HFF-Myc (cell line): Measurements from ENCODE around the gene SF3B3.

Experiments used
- DNase-seq: peaks from one replicate; pipeline ENCODE4 v3.0.0-alpha.2; 2011; ENCODE audit warnings: low read depth; ENCODE audit errors: extremely low read depth
- H3K4me3 ChIP-seq: replicated peaks from 2 replicates; pipeline ENCODE4 v1.5.1; 2011; ENCODE audit warnings: low read depth, mild to moderate bottlenecking, control low read depth, low read length
- TF ChIP-seq, protein P1 (sequence below): IDR thresholded peaks from 2 replicates; pipeline ENCODE4 v1.5.1; 2012; ENCODE audit warnings: mild to moderate bottlenecking, low read depth, low read length, control low read depth; ENCODE audit errors: missing control alignments

Gene SF3B3

DNA sequence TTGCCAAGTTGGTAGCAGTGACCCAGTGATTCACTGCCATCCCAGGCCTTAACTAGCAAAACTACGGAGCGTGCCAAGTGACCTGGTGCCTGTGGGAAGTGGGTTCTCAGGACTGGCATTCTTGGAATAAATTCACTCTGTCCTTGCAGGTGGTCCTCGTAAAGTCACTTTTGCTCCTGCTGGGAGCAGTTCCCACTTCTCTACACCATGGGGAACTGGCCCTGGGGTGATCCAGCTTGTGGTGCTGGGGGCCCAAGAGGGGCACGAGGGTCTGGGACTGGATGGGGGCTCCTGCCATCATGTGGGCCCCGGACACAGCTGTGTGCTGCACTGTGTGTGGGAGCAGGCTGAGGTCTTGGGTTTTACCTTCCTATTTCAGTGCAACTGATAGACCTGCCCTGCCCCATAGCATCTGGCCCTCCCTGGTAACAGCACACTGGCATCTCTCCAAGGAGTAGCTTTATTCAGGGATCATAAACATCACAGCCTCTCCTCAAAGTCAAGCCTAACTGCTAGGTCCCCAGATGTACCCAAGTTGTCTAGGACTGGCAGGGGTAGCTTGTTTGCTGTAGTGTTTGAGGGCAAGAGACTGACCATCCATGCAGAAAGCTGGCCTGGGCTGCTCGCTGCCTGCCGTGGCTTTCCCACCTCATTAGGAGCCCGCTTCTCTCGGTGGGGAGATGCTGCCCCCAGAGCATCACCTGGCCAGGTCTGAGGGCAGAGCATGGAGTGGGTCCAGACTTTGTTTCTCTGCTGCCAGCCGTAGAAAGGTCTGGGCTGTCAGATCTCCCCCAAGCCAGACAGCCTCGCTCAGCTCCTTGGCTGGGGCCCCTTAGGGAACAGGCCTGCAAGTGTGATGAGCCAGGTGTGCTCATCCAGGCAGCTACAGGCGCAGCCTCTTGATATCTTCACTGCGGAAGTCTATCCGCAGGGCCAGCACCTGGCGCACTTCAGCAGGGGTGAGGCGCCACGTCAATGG is 43.2 kb upstream of the SF3B3 start:
- DNase-seq, result no peak
- H3K4me3 ChIP-seq, result no peak overlapping the region
- TF ChIP-seq, protein P1, sequence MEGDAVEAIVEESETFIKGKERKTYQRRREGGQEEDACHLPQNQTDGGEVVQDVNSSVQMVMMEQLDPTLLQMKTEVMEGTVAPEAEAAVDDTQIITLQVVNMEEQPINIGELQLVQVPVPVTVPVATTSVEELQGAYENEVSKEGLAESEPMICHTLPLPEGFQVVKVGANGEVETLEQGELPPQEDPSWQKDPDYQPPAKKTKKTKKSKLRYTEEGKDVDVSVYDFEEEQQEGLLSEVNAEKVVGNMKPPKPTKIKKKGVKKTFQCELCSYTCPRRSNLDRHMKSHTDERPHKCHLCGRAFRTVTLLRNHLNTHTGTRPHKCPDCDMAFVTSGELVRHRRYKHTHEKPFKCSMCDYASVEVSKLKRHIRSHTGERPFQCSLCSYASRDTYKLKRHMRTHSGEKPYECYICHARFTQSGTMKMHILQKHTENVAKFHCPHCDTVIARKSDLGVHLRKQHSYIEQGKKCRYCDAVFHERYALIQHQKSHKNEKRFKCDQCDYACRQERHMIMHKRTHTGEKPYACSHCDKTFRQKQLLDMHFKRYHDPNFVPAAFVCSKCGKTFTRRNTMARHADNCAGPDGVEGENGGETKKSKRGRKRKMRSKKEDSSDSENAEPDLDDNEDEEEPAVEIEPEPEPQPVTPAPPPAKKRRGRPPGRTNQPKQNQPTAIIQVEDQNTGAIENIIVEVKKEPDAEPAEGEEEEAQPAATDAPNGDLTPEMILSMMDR, result no peak

DNA sequence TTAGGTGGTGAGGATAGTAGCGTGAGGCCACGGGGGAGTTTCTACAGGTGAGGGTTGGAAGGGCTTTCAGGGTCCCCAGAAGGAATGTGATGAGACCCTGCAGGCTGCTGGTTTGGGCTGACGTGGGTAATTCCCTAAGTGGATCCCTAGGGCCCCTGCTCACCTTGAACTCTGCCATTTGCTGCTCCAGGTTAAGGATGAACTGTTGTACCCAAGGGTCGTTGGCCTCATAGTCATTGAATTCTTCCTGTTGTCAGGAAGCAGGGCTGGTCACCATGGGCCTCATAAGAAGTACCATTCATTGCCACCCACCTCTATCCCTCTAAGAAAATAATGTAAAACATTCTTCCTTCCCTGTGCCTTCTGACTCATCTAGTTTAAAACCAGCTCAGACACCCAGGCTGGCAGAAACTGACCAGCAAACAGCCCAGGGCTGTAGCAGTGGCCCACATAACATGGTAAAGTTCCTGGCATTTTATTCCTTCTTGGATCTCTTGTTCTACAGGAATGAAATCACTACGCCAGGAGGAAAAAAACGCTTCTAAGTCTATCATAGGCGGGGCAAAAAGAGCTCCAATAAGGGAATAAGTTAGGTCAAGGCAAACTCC is 41.6 kb upstream of the SF3B3 start:
- H3K4me3 ChIP-seq, result no peak overlapping the region
- TF ChIP-seq, protein P1, result no peak
- DNase-seq, result no peak

DNA sequence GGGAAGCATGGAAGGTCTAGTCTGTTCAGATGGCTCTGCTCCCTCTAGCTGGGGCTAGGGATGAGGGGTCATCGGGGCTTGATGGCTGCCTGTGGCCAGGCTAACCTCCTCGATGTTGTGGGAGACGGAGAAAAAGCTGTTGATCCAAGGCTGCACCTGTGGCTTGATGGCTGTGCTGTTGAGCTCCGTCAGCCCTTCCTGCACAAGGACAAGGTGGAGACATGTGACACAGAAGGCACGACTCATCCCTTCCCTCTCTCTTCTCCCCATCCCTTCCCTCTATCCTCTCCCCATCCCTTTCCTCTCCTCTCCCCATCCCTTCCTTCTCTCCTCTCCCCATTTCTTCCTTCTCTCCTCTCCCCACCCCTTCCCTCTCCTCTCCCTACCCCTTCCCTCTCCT is 41.0 kb upstream of the SF3B3 start:
- no peak overlapping the region for H3K4me3 ChIP-seq
- no peak for DNase-seq
- TF ChIP-seq, protein P1, result no peak

DNA sequence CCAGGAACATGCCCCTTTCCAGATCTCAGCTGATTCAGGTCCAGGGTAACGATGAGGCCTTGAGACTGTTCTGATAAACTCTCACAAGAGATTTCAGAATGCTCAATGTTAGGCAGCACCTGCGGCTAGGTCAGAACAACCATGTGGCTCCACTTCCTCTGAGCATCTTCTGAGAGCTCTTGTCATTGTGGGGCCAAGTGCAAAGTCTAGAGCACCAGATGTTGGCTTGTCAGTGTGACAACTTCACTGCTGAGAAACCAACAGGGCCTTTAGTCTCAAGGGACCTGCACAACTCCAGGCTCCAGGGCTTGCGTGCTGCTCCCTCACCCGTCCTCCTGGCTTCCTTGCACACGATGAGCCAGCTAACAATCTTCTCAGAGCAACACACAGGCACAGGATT is 40.2 kb upstream of the SF3B3 start:
- TF ChIP-seq, protein P1, result no peak
- DNase-seq, result no peak
- H3K4me3 ChIP-seq, result no peak overlapping the region

DNA sequence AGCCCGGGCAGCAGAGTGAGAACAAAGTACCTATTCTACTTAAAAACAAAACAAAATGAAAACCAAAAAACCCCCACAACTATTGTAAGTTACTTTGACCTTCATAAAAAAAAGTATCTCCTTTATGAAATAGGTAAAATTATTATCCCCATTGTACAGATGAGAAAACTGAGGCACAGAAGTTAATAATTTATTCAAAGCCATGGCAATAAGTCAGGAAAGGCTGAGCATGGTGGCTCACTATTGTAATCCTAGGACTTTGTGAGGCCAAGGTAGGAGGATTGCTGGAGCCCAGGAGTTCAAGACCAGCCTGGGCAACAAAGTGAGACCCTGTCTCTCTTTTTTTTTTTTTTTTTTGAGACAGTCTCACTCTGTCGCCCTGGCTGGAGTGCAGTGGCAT is 38.7 kb upstream of the SF3B3 start:
- DNase-seq, result no peak

GRCh38 chr16:70490261-70490660 is 33.4 kb upstream of the SF3B3 start:
- TF ChIP-seq, protein P1, result no peak
- H3K4me3 ChIP-seq, result no peak overlapping the region
- no peak for DNase-seq

More for the DNA sequence above, 38.7 kb upstream of the SF3B3 start:
- H3K4me3 ChIP-seq, result no peak overlapping the region
- TF ChIP-seq, protein P1, result no peak
